Lower leg skin (tissue), 3 donors: ENCODE results near the gene TNFAIP8L1.

Source experiments
- CTCF ChIP-seq, 3 donors: fragments of 450-650 bp; IDR thresholded peaks; one replicate each; pipeline ENCODE4 v1.5.1; 2016; ENCODE audit warnings: antibody characterized with exemption in 3 of 3, mild to moderate bottlenecking in 3 of 3, moderate library complexity in 2 of 3
- POLR2A ChIP-seq, 2 donors: fragments of 450-650 bp; IDR thresholded peaks; one replicate each; pipeline ENCODE4 v1.6.1; 2016 to 2017; ENCODE audit warnings: antibody characterized with exemption in 2 of 2, mild to moderate bottlenecking in 1 of 2, moderate library complexity in 1 of 2

GRCh38 chr19:4591320-4591719, 48.0 kb upstream of the TNFAIP8L1 start:
- TF ChIP-seq CTCF (IDR thresholded peaks at IDR 0.05) (no peak), POLR2A (IDR thresholded peaks at IDR 0.05) (no peak)
